ENCODE results near the gene FBXO42.

DNA sequence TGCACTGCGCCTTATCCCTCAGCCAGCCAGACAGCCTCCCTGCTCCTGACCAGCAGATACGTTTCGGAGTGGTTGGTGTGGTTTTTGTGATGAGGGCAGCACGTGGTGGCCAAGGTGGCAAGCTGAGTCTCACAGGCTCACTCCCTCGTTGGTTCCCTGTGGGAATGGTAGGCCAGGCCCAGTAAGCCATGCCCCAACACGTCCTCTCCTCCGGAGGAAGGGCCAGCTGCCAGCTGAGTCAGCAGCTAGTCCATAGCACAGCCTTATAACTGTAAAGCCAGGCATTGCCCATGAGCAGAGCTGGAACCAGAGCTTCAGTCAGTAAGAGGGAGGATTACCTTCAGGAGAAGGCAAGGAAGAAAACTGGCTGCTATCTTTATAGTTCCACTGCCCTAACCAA, 44.3 kb upstream of the FBXO42 start:
- TF ChIP-seq, protein P1, sequence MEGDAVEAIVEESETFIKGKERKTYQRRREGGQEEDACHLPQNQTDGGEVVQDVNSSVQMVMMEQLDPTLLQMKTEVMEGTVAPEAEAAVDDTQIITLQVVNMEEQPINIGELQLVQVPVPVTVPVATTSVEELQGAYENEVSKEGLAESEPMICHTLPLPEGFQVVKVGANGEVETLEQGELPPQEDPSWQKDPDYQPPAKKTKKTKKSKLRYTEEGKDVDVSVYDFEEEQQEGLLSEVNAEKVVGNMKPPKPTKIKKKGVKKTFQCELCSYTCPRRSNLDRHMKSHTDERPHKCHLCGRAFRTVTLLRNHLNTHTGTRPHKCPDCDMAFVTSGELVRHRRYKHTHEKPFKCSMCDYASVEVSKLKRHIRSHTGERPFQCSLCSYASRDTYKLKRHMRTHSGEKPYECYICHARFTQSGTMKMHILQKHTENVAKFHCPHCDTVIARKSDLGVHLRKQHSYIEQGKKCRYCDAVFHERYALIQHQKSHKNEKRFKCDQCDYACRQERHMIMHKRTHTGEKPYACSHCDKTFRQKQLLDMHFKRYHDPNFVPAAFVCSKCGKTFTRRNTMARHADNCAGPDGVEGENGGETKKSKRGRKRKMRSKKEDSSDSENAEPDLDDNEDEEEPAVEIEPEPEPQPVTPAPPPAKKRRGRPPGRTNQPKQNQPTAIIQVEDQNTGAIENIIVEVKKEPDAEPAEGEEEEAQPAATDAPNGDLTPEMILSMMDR (IDR thresholded peaks at IDR 0.05), result no peak
- TF ChIP-seq POLR2A (IDR thresholded peaks at IDR 0.05), result no peak

All from upper lobe of left lung (tissue), 4 donors.